BE2C (cell line): ENCODE data around the gene ERG28.

ENCODE experiments used
- DNase-seq: peaks from one replicate; pipeline ENCODE4 v3.0.0-alpha.2; 2020
- H3K27me3 ChIP-seq: fragments of 250-450 bp; sonication (Bioruptor Pico); 2 replicates; pipeline ENCODE4 v1.5.1; 2020; ENCODE audit warnings: mild to moderate bottlenecking
- H3K36me3 ChIP-seq: fragments of 250-450 bp; sonication (Bioruptor Pico); 2 replicates; pipeline ENCODE4 v1.5.1; 2020; ENCODE audit warnings: mild to moderate bottlenecking
- H3K4me1 ChIP-seq: fragments of 250-450 bp; sonication (Bioruptor Pico); 2 replicates; pipeline ENCODE4 v1.5.1; 2020
- H3K4me3 ChIP-seq: 2 replicates; pipeline ENCODE4 v1.5.1; 2011; ENCODE audit warnings: low read depth, low read length
- H3K9me3 ChIP-seq: fragments of 250-450 bp; sonication (Bioruptor Pico); 2 replicates; pipeline ENCODE4 v1.5.1; 2020
- TF ChIP-seq, protein P1 (sequence below): IDR thresholded peaks from 2 replicates; pipeline ENCODE4 v1.5.1; 2012; ENCODE audit warnings: mild to moderate bottlenecking, low read depth, low read length

Gene ERG28

DNA sequence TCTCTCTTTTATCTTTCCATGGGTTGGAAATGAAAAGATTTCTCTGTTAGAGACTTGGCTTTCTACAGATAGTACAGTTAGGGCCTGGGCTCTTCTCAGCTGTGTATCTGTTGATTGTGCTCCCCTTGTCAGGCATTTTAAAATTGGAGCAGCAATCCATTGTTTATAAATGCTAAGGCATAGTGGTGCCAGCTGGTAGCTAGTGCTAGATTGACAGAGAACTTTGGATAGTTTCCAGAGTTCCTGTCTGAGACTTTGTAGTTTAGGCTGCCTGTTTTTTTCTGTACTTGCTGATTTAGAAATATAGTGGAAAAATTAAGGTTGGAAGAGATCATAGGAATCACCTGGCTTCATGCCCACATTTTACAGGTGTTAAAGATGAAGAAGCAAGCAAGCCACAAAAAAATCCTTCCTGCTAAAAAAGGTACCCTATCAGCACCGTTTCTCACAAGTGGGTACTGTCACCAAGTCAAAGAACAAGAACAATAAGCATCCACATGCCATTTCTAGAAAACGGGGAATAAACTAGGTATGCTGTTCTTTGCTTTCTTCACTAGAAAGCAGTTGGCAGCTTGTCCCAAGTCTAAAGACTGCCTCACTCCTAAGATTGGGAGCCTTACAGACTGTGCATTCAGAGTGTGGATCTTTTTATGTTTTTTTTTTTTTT, 6.6 kb upstream of the ERG28 start:
- Histone ChIP-seq H3K9me3 (no peaks in the 10 kb centered on the region), H3K27me3 (no peaks in the 10 kb centered on the region), H3K4me3 (no peak overlapping the region), H3K36me3 (peaks cover 17% of the 10 kb centered on the region), H3K4me1 (no peaks in the 10 kb centered on the region)
- TF ChIP-seq, protein P1, sequence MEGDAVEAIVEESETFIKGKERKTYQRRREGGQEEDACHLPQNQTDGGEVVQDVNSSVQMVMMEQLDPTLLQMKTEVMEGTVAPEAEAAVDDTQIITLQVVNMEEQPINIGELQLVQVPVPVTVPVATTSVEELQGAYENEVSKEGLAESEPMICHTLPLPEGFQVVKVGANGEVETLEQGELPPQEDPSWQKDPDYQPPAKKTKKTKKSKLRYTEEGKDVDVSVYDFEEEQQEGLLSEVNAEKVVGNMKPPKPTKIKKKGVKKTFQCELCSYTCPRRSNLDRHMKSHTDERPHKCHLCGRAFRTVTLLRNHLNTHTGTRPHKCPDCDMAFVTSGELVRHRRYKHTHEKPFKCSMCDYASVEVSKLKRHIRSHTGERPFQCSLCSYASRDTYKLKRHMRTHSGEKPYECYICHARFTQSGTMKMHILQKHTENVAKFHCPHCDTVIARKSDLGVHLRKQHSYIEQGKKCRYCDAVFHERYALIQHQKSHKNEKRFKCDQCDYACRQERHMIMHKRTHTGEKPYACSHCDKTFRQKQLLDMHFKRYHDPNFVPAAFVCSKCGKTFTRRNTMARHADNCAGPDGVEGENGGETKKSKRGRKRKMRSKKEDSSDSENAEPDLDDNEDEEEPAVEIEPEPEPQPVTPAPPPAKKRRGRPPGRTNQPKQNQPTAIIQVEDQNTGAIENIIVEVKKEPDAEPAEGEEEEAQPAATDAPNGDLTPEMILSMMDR, result no peak
- no peak for DNase-seq

- Histone ChIP-seq H3K4me3 (no peak overlapping the region), H3K36me3 (peaks cover 7% of the 10 kb centered on the region; the same call in 1 of the 2 replicates), H3K27me3 (no peaks in the 10 kb centered on the region), H3K9me3 (no peaks in the 10 kb centered on the region), H3K4me1 (no peaks in the 10 kb centered on the region)
- TF ChIP-seq, protein P1, result no peak
- DNase-seq, result no peak
Observed at GRCh38 chr14:75662966-75663365, 2.3 kb upstream of the ERG28 start.

DNA sequence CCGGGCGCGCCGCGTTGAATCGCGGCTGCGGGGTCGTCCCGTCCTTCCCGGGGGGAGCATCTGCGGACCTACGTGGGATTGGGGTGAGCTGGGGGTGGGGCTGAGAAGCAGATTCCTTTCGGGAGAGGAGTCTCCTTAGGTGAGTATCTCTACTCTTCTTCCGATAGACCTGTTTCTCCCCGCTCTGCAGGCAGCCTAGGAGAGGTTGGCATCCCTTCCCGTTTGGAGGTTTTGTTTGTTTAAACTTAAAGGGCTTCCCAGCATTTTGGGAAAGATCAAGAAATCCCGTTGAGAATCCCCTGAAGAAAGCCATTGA, 781 bp upstream of the ERG28 start:
- DNase-seq, result no peak
- H3K9me3 ChIP-seq, result no peaks in the 10 kb centered on the region
- H3K4me1 ChIP-seq, result no peaks in the 10 kb centered on the region
- H3K27me3 ChIP-seq, result no peaks in the 10 kb centered on the region
- peak overlapping the region; percentile 90 for H3K4me3 ChIP-seq
- peaks cover 7% of the 10 kb centered on the region; the same call in 1 of the 2 replicates for H3K36me3 ChIP-seq
- TF ChIP-seq, protein P1, result no peak

DNA sequence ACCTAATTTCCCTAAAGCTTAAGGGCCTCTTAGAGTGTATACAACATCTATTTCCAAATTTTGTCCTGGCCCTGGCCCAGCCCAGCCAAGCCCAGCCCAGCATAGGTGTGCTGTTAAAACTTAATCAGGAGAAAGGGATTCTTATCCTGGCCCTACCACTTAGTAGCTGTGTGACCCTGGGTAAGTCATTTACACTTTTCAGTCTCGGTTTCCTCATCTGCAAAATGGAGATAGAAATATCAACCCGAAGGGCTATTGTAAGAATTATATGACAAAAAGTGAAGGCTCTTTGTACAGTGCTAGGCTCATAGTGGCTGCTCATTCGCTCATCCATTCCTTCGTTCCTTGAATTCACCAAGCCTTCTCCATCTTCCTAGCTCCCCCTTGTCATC, 442 bp downstream of the ERG28 start:
- peak overlapping the region; percentile 90 for H3K4me3 ChIP-seq
- peaks cover 4% of the 10 kb centered on the region; the same call in 1 of the 2 replicates for H3K36me3 ChIP-seq
- TF ChIP-seq, protein P1, result no peak
- H3K9me3 ChIP-seq, result no peaks in the 10 kb centered on the region
- no peak for DNase-seq
- H3K4me1 ChIP-seq, result no peaks in the 10 kb centered on the region
- no peaks in the 10 kb centered on the region for H3K27me3 ChIP-seq

- Histone ChIP-seq H3K4me1 (no peaks in the 10 kb centered on the region), H3K4me3 (no peak overlapping the region), H3K9me3 (no peaks in the 10 kb centered on the region), H3K36me3 (peaks cover 9% of the 10 kb centered on the region), H3K27me3 (no peaks in the 10 kb centered on the region)
- TF ChIP-seq, protein P1, result no peak
- DNase-seq, result no peak
Observed at GRCh38 chr14:75658957-75659356, 1.7 kb downstream of the ERG28 start.

- TF ChIP-seq, protein P1, result no peak
- H3K36me3 ChIP-seq, result peaks cover 8% of the 10 kb centered on the region
- no peak for DNase-seq
Observed at GRCh38 chr14:75657331-75657730, 3.3 kb downstream of the ERG28 start.

More at GRCh38 chr14:75657331-75657730, 3.3 kb downstream of the ERG28 start:
- H3K9me3 ChIP-seq, result no peaks in the 10 kb centered on the region
- no peaks in the 10 kb centered on the region for H3K4me1 ChIP-seq
- H3K4me3 ChIP-seq, result no peak overlapping the region
- no peaks in the 10 kb centered on the region for H3K27me3 ChIP-seq
